A549 (cell line): ENCODE data around the gene POLR3B. TPM values are rescaled to one million over a fixed set of nuclear protein-coding genes. Genes with fewer than 3 reads are reported as not detected.

Experiments
- ATAC-seq, 2 experiments: fragments of 200-7000 bp in 1 of 2; fragments of >200 bp in 1 of 2; cut with Nextera tagmentation in 1 of 2; cut with Tn5 transposase in 1 of 2; 3 replicates each; pipeline versions ENCODE4 v1.8.0 to v1.9.1; 2018 to 2020; ENCODE audit warnings: mild to moderate bottlenecking in 1 of 2, moderate library complexity in 1 of 2
- CTCF ChIA-PET: fragments of 300-600 bp; sonication (Branson Sonifier 250); formaldehyde crosslinking; extraction: SDS; loops from one replicate; lab custom pipeline; 2021; ENCODE audit warnings: antibody characterized with exemption, inconsistent platforms; lab: Yijun Ruan, JAX
- POLR2A ChIA-PET: fragments of 350-600 bp; formaldehyde crosslinking; extraction: SDS; loops from one replicate; lab custom pipeline; 2021; ENCODE audit warnings: antibody characterized with exemption, inconsistent platforms; lab: Yijun Ruan, JAX
- DNase-seq, 2 experiments: peaks; one replicate each; pipeline versions ENCODE4 v3.0.0 to v3.0.0-alpha.2; 2011 to 2016; ENCODE audit warnings: low read depth in 1 of 2, low spot score in 1 of 2
- FAIRE-seq: peaks from 2 replicates; lab custom pipeline; 2011; peaks lifted over from hg19 to GRCh38; lab: Jason Lieb, UNC
- H3K27ac ChIP-seq, 2 experiments: fragments of >200 bp; sonication (Bioruptor Twin); formaldehyde crosslinking; 3 replicates each; pipeline ENCODE4 v1.5.1; 2016 to 2017
- H3K4me1 ChIP-seq: fragments of >200 bp; sonication (Bioruptor Twin); formaldehyde crosslinking; 3 replicates; pipeline ENCODE4 v1.6.1; 2016
- H3K4me2 ChIP-seq: fragments of >200 bp; sonication (Bioruptor Twin); formaldehyde crosslinking; 3 replicates; pipeline ENCODE4 v1.6.1; 2016
- H3K4me3 ChIP-seq: fragments of >200 bp; sonication (Bioruptor Twin); formaldehyde crosslinking; 3 replicates; pipeline ENCODE4 v1.5.1; 2016
- H3K9me3 ChIP-seq: fragments of >200 bp; sonication (Bioruptor Twin); formaldehyde crosslinking; 3 replicates; pipeline ENCODE4 v1.6.1; 2016
- CBX2 ChIP-seq: fragments of 200-600 bp; sonication (generic); IDR thresholded peaks from 2 replicates; pipeline ENCODE4 v1.6.1; 2016; ENCODE audit warnings: low read depth, mild to moderate bottlenecking, borderline replicate concordance
- FOSB ChIP-seq: fragments of 250-450 bp; sonication (Bioruptor Pico); IDR thresholded peaks from 2 replicates; pipeline ENCODE4 v1.5.0; 2020; ENCODE audit warnings: mild to moderate bottlenecking, moderate library complexity
- FOXS1 ChIP-seq: fragments of 250-450 bp; sonication (Bioruptor Pico); IDR thresholded peaks from 2 replicates; pipeline ENCODE4 v1.5.0; 2020; ENCODE audit warnings: mild to moderate bottlenecking, moderate library complexity
- HDAC2 ChIP-seq: fragments of 200-600 bp; sonication (generic); IDR thresholded peaks from 2 replicates; pipeline ENCODE4 v1.6.1; 2016
- HOXB5 ChIP-seq: fragments of 250-450 bp; sonication (Bioruptor Pico); IDR thresholded peaks from 2 replicates; pipeline ENCODE4 v1.5.0; 2020; ENCODE audit warnings: mild to moderate bottlenecking, moderate library complexity
- JUN ChIP-seq, 2 experiments: fragments of >200 bp; sonication (Bioruptor Twin); formaldehyde crosslinking; IDR thresholded peaks; 2 replicates in 1 of 2; 3 replicates in 1 of 2; pipeline ENCODE4 v1.6.1; 2016 to 2017
- JUNB ChIP-seq: fragments of >200 bp; sonication (Bioruptor Twin); formaldehyde crosslinking; IDR thresholded peaks from 2 replicates; pipeline ENCODE4 v1.6.1; 2016
- MAFK ChIP-seq: fragments of 450-650 bp; IDR thresholded peaks from 2 replicates; pipeline ENCODE4 v1.6.1; 2014; ENCODE audit not compliant: partially characterized antibody
- NFE2L2 ChIP-seq: fragments of 150-350 bp; conservative IDR thresholded peaks from 2 replicates; pipeline ENCODE4 v1.6.1; 2014; ENCODE audit warnings: low read length
- NPAS2 ChIP-seq: fragments of 250-450 bp; sonication (Bioruptor Pico); IDR thresholded peaks from 2 replicates; pipeline ENCODE4 v1.8.0; 2022; ENCODE audit warnings: mild to moderate bottlenecking, moderate library complexity, borderline replicate concordance
- PHF8 ChIP-seq: fragments of 200-600 bp; sonication (generic); IDR thresholded peaks from 2 replicates; pipeline ENCODE4 v1.6.1; 2016; ENCODE audit warnings: low read depth, mild to moderate bottlenecking, antibody characterized with exemption, moderate library complexity, borderline replicate concordance
- RCOR1 ChIP-seq: fragments of 150-350 bp; IDR thresholded peaks from 2 replicates; pipeline ENCODE4 v1.6.1; 2014; ENCODE audit warnings: antibody characterized with exemption, low read length, low read depth
- SREBF2 ChIP-seq: fragments of 450-650 bp; IDR thresholded peaks from 2 replicates; pipeline ENCODE4 v1.6.1; 2014; ENCODE audit warnings: mild to moderate bottlenecking, moderate library complexity
- TP53 ChIP-seq: fragments of 250-450 bp; sonication (Bioruptor Pico); IDR thresholded peaks from 2 replicates; pipeline ENCODE4 v1.5.0; 2021; ENCODE audit warnings: mild to moderate bottlenecking, moderate library complexity
- ZC3H11A ChIP-seq: fragments of 450-650 bp; IDR thresholded peaks from 2 replicates; pipeline ENCODE4 v1.6.1; 2014; ENCODE audit warnings: antibody characterized with exemption, mild to moderate bottlenecking
- WGBS: methylation state at CpG from one replicate; pipeline ENCODE4 v1.1.6; 2017; ENCODE audit errors: missing lambda C conversion rate; 5-methylcytosine and 5-hydroxymethylcytosine counted together
- polyA plus RNA-seq, 4 experiments: library from polyadenylated mRNA; depleted of rRNA in 3 of 4; stranded (reverse); fragments of >200 nt; fragmentation: RNase III in 1 of 4; extraction: RNeasy Plus Mini Kit Qiagen cat#74134 plus additional on column Dnase treatment in 1 of 4; gene quantifications; 2 replicates in 3 of 4; 3 replicates in 1 of 4; pipeline ENCODE4 v1.2.3, GENCODE V29; 2011 to 2017
- TF ChIP-seq, protein P1 (sequence below): fragments of 150-350 bp; IDR thresholded peaks from 2 replicates; pipeline ENCODE4 v1.6.1; 2014; ENCODE audit warnings: low read depth, mild to moderate bottlenecking, low read length
- TF ChIP-seq, protein P2 (sequence below): fragments of 200-600 bp; sonication (generic); IDR thresholded peaks from 2 replicates; pipeline ENCODE4 v1.6.1; 2016; ENCODE audit warnings: antibody characterized with exemption, mild to moderate bottlenecking, moderate library complexity
- TF ChIP-seq, protein P3 (sequence below): IDR thresholded peaks from 2 replicates; pipeline ENCODE4 v1.6.1; 2012; ENCODE audit warnings: low read depth, borderline replicate concordance

POLR3B gene
- polyA plus RNA-seq, 2 of the 4 experiments (the other 2 are of a cell fraction): 5.4 to 10.7 TPM

DNA sequence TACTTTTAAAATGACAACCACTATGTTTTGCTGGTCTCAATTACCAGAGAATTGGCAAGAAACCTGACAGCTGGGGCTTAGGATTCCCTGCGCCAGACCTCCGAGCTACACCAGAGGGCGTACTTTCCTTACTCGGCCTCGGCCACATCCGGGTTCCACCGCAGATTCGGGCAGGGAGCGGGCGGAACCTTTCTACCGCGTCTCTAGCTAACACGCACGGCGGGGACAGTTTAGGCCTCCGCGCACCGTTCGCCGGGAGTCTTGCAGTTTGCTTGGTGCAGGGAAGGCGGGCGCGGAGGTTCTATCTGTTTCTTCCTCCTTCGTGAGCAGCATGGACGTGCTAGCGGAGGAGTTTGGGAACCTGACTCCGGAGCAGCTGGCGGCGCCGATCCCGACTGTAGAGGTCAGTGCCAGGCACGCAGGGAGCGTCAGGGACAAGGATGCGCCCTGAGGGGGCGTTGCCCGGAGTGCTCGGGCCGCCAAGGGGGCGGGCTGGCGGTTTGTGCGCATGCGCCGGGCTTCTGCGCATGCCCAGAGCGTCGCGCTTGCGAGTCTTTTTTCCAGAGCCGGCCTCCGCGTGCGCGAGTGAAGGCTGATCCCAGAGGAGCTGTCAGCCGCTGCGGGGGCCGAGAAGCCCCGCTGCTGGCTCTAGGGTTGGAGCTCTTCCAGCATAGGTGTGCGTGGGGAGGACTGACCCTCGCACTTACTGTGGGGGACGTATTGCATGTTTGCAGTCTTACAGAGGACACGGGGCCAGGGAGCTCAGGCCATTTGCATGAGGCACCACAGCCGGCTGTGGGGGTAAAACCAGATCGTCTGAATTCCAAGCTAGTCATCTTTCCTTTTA, at the start of gene POLR3B (continued):
- TF ChIP-seq JUN (IDR thresholded peaks at IDR 0.05) (peak; percentile 91 to 97; a peak in 4 of 5 replicates), HDAC2 (no peak)

DNA sequence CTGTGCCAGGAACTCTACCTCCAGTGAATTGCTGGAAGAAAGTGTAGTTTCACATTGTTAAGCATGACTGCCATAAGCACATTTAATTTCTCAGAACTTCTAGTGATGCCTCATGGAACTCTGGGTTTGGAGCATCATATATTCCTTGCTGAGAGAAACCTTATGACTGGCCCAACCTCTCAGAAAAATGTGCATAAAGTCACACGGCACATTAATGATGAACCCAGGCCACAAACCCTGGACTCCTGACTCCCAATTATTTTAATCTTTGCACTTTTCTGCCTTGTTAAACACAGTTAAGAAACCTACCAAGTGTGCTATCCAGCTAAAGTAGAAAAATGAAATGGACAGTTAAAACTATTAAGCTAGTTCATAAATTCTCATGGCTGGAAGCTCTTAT, 49.4 kb upstream of the POLR3B start:
- ATAC-seq (no peak), FAIRE-seq (no peak), DNase-seq (no peak)
- Histone ChIP-seq H3K9me3 (no peaks in the 10 kb centered on the region), H3K4me3 (no peak overlapping the region), H3K4me2 (no peak overlapping the region), H3K27ac (no peak overlapping the region), H3K4me1 (peaks cover 19% of the 10 kb centered on the region; the same call in 2 of the 3 replicates)
- ChIA-PET POLR2A (interaction anchor here (1.9 kb wide), 1 partner anchor 60 kb away, joined by 4 read pairs; the partner anchor contains the start of gene CKAP4), CTCF (interaction anchor here (1.0 to 1.3 kb wide), 3 partner anchors 26 to 81 kb away, joined by 3 to 7 read pairs (median 3); no protein-coding TSS in a partner anchor)
- WGBS: 96% methylated on average over 1 of the region's 1 CpG
- TF ChIP-seq NFE2L2: no peak
- TF ChIP-seq, protein P1, sequence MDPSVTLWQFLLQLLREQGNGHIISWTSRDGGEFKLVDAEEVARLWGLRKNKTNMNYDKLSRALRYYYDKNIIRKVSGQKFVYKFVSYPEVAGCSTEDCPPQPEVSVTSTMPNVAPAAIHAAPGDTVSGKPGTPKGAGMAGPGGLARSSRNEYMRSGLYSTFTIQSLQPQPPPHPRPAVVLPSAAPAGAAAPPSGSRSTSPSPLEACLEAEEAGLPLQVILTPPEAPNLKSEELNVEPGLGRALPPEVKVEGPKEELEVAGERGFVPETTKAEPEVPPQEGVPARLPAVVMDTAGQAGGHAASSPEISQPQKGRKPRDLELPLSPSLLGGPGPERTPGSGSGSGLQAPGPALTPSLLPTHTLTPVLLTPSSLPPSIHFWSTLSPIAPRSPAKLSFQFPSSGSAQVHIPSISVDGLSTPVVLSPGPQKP: no peak
- no peak for TF ChIP-seq PHF8
- TF ChIP-seq JUNB: no peak
- no peak for TF ChIP-seq ZC3H11A
- TF ChIP-seq TP53 (CRISPR knock-in tag): no peak
- TF ChIP-seq CBX2: no peak
- TF ChIP-seq, protein P2, sequence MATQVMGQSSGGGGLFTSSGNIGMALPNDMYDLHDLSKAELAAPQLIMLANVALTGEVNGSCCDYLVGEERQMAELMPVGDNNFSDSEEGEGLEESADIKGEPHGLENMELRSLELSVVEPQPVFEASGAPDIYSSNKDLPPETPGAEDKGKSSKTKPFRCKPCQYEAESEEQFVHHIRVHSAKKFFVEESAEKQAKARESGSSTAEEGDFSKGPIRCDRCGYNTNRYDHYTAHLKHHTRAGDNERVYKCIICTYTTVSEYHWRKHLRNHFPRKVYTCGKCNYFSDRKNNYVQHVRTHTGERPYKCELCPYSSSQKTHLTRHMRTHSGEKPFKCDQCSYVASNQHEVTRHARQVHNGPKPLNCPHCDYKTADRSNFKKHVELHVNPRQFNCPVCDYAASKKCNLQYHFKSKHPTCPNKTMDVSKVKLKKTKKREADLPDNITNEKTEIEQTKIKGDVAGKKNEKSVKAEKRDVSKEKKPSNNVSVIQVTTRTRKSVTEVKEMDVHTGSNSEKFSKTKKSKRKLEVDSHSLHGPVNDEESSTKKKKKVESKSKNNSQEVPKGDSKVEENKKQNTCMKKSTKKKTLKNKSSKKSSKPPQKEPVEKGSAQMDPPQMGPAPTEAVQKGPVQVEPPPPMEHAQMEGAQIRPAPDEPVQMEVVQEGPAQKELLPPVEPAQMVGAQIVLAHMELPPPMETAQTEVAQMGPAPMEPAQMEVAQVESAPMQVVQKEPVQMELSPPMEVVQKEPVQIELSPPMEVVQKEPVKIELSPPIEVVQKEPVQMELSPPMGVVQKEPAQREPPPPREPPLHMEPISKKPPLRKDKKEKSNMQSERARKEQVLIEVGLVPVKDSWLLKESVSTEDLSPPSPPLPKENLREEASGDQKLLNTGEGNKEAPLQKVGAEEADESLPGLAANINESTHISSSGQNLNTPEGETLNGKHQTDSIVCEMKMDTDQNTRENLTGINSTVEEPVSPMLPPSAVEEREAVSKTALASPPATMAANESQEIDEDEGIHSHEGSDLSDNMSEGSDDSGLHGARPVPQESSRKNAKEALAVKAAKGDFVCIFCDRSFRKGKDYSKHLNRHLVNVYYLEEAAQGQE: no peak
- TF ChIP-seq HOXB5 (CRISPR knock-in tag): no peak
- no peak for TF ChIP-seq FOXS1 (CRISPR knock-in tag)

DNA sequence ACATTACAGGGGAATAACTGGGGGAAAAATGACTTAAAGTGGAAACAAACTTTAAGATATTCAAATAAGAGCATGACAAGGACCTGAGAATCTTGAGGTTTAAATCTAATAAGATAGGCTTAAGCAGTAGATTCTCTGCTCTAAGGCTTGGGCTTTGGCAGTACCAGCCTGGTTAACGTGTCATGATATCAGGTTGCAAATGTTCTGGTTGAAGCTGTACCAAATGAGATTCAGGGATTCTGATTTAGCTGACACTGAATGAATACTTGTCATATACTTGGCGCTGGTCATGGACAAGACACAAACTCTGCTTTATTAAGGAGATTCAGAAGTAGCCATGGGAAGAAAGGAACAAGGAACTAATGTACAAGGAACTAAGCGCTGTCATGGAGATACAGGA, 48.9 kb upstream of the POLR3B start:
- Histone ChIP-seq H3K27ac (no peak overlapping the region), H3K9me3 (no peaks in the 10 kb centered on the region)
- 80% methylated on average over 3 of the region's 3 CpGs for WGBS
- POLR2A ChIA-PET: interaction anchor here (1.9 kb wide), 1 partner anchor 60 kb away, joined by 4 read pairs; the partner anchor contains the start of gene CKAP4
- DNase-seq (no peak), FAIRE-seq (no peak)
- CTCF ChIA-PET: interaction anchor here (1.0 to 1.3 kb wide), 3 partner anchors 26 to 82 kb away, joined by 3 to 7 read pairs (median 3); no protein-coding TSS in a partner anchor
- no peak for TF ChIP-seq FOSB (CRISPR knock-in tag)
- TF ChIP-seq, protein P3, sequence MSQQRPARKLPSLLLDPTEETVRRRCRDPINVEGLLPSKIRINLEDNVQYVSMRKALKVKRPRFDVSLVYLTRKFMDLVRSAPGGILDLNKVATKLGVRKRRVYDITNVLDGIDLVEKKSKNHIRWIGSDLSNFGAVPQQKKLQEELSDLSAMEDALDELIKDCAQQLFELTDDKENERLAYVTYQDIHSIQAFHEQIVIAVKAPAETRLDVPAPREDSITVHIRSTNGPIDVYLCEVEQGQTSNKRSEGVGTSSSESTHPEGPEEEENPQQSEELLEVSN: no peak
- TF ChIP-seq RCOR1: no peak
- no peak for TF ChIP-seq MAFK
- TF ChIP-seq NPAS2 (CRISPR knock-in tag): no peak
- TF ChIP-seq SREBF2: no peak
- TF ChIP-seq NFE2L2: no peak
- TF ChIP-seq, all 56 proteins: peak for 0
- Histone ChIP-seq H3K4me1 (peaks cover 16% of the 10 kb centered on the region; the same call in 2 of the 3 replicates), H3K4me3 (no peak overlapping the region), H3K4me2 (no peak overlapping the region)
- no peak for ATAC-seq
